Muscle of leg (tissue), 11 donors: Measurements from ENCODE around the gene MAP3K7CL. TPM values are rescaled to one million over a fixed set of nuclear protein-coding genes. Genes with fewer than 3 reads are reported as not detected.

Experiments
- DNase-seq: peaks from one replicate; pipeline ENCODE4 v3.0.0; 2013
- H3K27ac ChIP-seq: one replicate; pipeline ENCODE4 v1.5.1; 2013; ENCODE audit warnings: mild to moderate bottlenecking, low read length, control low read depth
- H3K27me3 ChIP-seq: one replicate; pipeline ENCODE4 v1.6.1; 2013; ENCODE audit warnings: low read length; ENCODE audit not compliant: control insufficient read depth, insufficient read depth
- H3K36me3 ChIP-seq: one replicate; pipeline ENCODE4 v1.6.1; 2013; ENCODE audit warnings: low read length; ENCODE audit not compliant: control insufficient read depth, insufficient read depth
- H3K4me1 ChIP-seq: one replicate; pipeline ENCODE4 v1.6.1; 2013; ENCODE audit warnings: low read length; ENCODE audit not compliant: control insufficient read depth, insufficient read depth
- H3K4me3 ChIP-seq: one replicate; pipeline ENCODE4 v1.5.1; 2013; ENCODE audit warnings: low read length, control low read depth
- H3K9me3 ChIP-seq: replicated peaks from 2 replicates; pipeline ENCODE4 v1.6.1; 2013; ENCODE audit warnings: low read depth, low read length; ENCODE audit not compliant: control insufficient read depth
- WGBS: methylation state at CpG from one replicate; pipeline ENCODE4 v1.1.5; 2013; ENCODE audit warnings: missing lambda C conversion rate; ENCODE audit not compliant: insufficient coverage; 5-methylcytosine and 5-hydroxymethylcytosine counted together
- polyA plus RNA-seq, 8 donors: library from polyadenylated mRNA; unstranded; fragments of 120-200 nt; gene quantifications; one replicate each; pipeline versions ENCODE4 v1.2.1 to v1.2.3, GENCODE V29; 2013; ENCODE audit warnings: inconsistent platforms in 1 of 8, low replicate concordance in 1 of 8; ENCODE audit not compliant: insufficient read length in 8 of 8, insufficient read depth in 1 of 8
- total RNA-seq: library from RNA; stranded (reverse); fragments of 120-200 nt; gene quantifications from one replicate; pipeline ENCODE4 v1.2.4, GENCODE V29; 2013

The MAP3K7CL gene
- total and polyA plus RNA-seq, 9 donors: 53.5 to 84.9 (median 71.2) TPM

GRCh38 chr21:29187944-29188343 is 57.5 kb downstream of the MAP3K7CL start:
- H3K27me3 ChIP-seq: no peaks in the 10 kb centered on the region
- 100% methylated on average over 1 of the region's 2 CpGs for WGBS
- no peak overlapping the region for H3K27ac ChIP-seq
- no peak overlapping the region for H3K4me3 ChIP-seq
- no peaks in the 10 kb centered on the region for H3K36me3 ChIP-seq
- peak; percentile 65 for DNase-seq
- H3K9me3 ChIP-seq: no peaks in the 10 kb centered on the region
- H3K4me1 ChIP-seq: peaks cover 1% of the 10 kb centered on the region

- 90% methylated on average over 2 of the region's 2 CpGs for WGBS
- no peak for DNase-seq
- Histone ChIP-seq H3K9me3 (no peaks in the 10 kb centered on the region), H3K4me1 (peaks cover 5% of the 10 kb centered on the region), H3K36me3 (no peaks in the 10 kb centered on the region), H3K27me3 (no peaks in the 10 kb centered on the region), H3K4me3 (no peak overlapping the region), H3K27ac (no peak overlapping the region)
These were observed 58.9 kb downstream of the MAP3K7CL start for GRCh38 chr21:29189353-29189752.

- WGBS: no CpG with 5 or more reads among the region's 2 CpGs
- H3K36me3 ChIP-seq: no peaks in the 10 kb centered on the region
- peaks cover 5% of the 10 kb centered on the region for H3K4me1 ChIP-seq
- no peak for DNase-seq
- no peaks in the 10 kb centered on the region for H3K9me3 ChIP-seq
- no peak overlapping the region for H3K27ac ChIP-seq
- H3K4me3 ChIP-seq: no peak overlapping the region
- H3K27me3 ChIP-seq: no peaks in the 10 kb centered on the region
These were observed 60.5 kb downstream of the MAP3K7CL start for GRCh38 chr21:29190923-29191331.

- peak; percentile 66 for DNase-seq
- H3K9me3 ChIP-seq: no peaks in the 10 kb centered on the region
- no peaks in the 10 kb centered on the region for H3K27me3 ChIP-seq
- H3K27ac ChIP-seq: peak overlapping the region; percentile 24
- peaks cover 5% of the 10 kb centered on the region for H3K4me1 ChIP-seq
- WGBS: 11% methylated on average over 6 of the region's 10 CpGs
- no peaks in the 10 kb centered on the region for H3K36me3 ChIP-seq
- H3K4me3 ChIP-seq: peak overlapping the region; percentile 27
These were observed 62.6 kb downstream of the MAP3K7CL start for GRCh38 chr21:29193072-29193471.

GRCh38 chr21:29193901-29194300 is 63.5 kb downstream of the MAP3K7CL start:
- Histone ChIP-seq H3K9me3 (no peaks in the 10 kb centered on the region), H3K4me1 (peaks cover 5% of the 10 kb centered on the region), H3K27ac (no peak overlapping the region), H3K4me3 (no peak overlapping the region), H3K27me3 (no peaks in the 10 kb centered on the region), H3K36me3 (no peaks in the 10 kb centered on the region)
- WGBS: 85% methylated on average over 4 of the region's 6 CpGs
- no peak for DNase-seq

- Histone ChIP-seq H3K4me1 (peaks cover 5% of the 10 kb centered on the region), H3K4me3 (no peak overlapping the region), H3K27me3 (no peaks in the 10 kb centered on the region), H3K27ac (no peak overlapping the region), H3K36me3 (no peaks in the 10 kb centered on the region), H3K9me3 (no peaks in the 10 kb centered on the region)
- DNase-seq: no peak
- no CpG with 5 or more reads among the region's 3 CpGs for WGBS
These were observed 63.9 kb downstream of the MAP3K7CL start for GRCh38 chr21:29194342-29194741.

- WGBS: no CpG with 5 or more reads among the region's 3 CpGs
- no peaks in the 10 kb centered on the region for H3K36me3 ChIP-seq
- H3K4me3 ChIP-seq: no peak overlapping the region
- no peaks in the 10 kb centered on the region for H3K9me3 ChIP-seq
- DNase-seq: no peak
- no peaks in the 10 kb centered on the region for H3K27me3 ChIP-seq
- peaks cover 5% of the 10 kb centered on the region for H3K4me1 ChIP-seq
- H3K27ac ChIP-seq: no peak overlapping the region
These were observed 64.4 kb downstream of the MAP3K7CL start for GRCh38 chr21:29194847-29195246.

GRCh38 chr21:29195981-29196669 is 65.7 kb downstream of the MAP3K7CL start:
- H3K4me1 ChIP-seq: peaks cover 5% of the 10 kb centered on the region
- H3K9me3 ChIP-seq: no peaks in the 10 kb centered on the region
- DNase-seq: peak; percentile 82
- no peaks in the 10 kb centered on the region for H3K36me3 ChIP-seq
- WGBS: 25% methylated on average over 4 of the region's 8 CpGs
- no peaks in the 10 kb centered on the region for H3K27me3 ChIP-seq
- H3K4me3 ChIP-seq: peak overlapping the region; percentile 5
- H3K27ac ChIP-seq: peak overlapping the region; percentile 69

GRCh38 chr21:29196670-29197191 is 66.3 kb downstream of the MAP3K7CL start:
- Histone ChIP-seq H3K27me3 (no peaks in the 10 kb centered on the region), H3K9me3 (no peaks in the 10 kb centered on the region), H3K27ac (peak overlapping the region; percentile 25), H3K36me3 (no peaks in the 10 kb centered on the region), H3K4me3 (no peak overlapping the region), H3K4me1 (peaks cover 5% of the 10 kb centered on the region)
- no peak for DNase-seq
- no CpG with 5 or more reads among the region's 5 CpGs for whole genome bisulfite sequencing

- Histone ChIP-seq H3K27ac (no peak overlapping the region), H3K27me3 (no peaks in the 10 kb centered on the region), H3K4me1 (no peaks in the 10 kb centered on the region), H3K36me3 (no peaks in the 10 kb centered on the region), H3K9me3 (no peaks in the 10 kb centered on the region), H3K4me3 (no peak overlapping the region)
- no peak for DNase-seq
These were observed 70.7 kb downstream of the MAP3K7CL start for GRCh38 chr21:29201186-29201585.
